HG03045 (cell line): ENCODE results near the gene HNF4A.

Experiments used
- ATAC-seq: cut with Tn5 transposase; IDR thresholded peaks from one replicate; pipeline ENCODE4 v1.9.1; 2021; ENCODE audit warnings: mild to moderate bottlenecking, moderate library complexity; ENCODE audit not compliant: unreplicated experiment

The HNF4A gene

DNA sequence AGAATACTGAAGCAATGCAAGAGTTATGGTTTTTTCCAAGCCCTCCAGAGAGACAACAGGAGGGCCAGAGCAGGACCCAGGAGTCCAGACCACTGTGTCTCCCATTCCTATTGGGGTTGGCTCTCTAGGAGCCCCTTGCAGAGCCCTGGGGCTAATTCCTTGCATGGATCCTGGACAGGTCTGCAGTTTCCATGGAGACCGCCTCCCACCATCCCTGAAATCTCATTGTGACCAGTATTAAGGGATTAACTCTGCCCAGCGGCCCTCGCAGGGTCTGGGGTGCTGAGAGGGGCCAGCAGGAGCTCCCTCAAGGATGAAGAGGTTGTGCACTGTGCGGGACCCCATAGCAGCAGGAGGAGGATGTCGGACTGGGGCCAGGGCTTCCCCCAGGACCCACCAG is 34.8 kb downstream of the HNF4A start:
- ATAC-seq, result no peak

GRCh38 chr20:44392088-44392775 is 36.7 kb downstream of the HNF4A start:
- ATAC-seq, result no peak

DNA sequence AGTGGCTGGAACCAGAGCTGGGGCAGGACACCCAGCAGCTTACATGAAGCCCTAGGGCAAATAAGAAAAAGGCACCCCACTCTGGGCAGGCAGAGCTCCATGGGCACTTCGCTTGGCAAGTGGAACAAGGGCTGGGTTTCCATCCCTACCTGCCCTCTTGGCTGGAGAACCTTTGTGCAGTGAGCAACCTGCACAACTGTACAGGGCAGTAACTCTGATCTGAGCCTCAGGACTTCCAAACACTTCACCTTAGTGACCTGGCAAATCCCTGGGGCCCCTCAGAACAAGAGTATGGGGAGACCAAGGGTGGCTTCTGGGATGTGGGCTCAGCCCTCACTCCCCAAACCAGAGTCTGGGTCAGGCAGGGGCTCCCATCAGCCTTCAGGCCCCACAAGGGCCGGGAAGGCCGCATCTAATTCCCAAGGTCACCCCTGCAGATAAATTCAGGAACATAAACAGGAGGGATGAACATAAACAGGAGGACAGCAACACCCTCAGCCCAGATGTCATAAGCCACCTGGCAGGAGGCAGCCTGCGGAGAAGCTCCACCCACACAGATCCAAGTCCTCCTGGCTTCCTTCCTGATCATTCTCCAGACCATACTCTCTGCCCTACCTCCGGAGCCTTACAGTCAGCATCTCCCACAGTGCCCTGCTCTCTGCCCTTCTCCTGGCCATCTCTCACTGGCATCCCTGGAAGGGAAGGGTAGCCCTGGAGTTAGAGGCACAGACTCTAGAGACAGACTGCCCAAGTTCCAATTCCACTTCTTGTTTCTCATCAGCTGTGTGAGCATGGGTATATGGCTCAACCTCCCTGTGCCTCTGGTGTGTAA is 37.5 kb downstream of the HNF4A start:
- ATAC-seq, result no peak

GRCh38 chr20:44393608-44394451 is 38.3 kb downstream of the HNF4A start:
- ATAC-seq, result no peak

DNA sequence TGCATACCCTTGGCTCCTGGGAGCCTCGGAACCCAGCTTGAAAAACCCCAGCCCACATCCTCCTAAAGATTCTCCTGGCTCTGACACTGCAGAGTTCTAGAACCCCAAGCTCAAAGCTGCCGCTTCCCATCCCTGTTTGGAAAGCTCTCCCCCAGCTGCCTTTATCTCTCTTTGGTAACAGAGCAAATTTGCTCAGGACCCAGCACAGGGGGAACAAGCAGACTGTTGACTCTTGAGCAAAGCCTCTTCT is 38.9 kb downstream of the HNF4A start:
- no peak for ATAC-seq

DNA sequence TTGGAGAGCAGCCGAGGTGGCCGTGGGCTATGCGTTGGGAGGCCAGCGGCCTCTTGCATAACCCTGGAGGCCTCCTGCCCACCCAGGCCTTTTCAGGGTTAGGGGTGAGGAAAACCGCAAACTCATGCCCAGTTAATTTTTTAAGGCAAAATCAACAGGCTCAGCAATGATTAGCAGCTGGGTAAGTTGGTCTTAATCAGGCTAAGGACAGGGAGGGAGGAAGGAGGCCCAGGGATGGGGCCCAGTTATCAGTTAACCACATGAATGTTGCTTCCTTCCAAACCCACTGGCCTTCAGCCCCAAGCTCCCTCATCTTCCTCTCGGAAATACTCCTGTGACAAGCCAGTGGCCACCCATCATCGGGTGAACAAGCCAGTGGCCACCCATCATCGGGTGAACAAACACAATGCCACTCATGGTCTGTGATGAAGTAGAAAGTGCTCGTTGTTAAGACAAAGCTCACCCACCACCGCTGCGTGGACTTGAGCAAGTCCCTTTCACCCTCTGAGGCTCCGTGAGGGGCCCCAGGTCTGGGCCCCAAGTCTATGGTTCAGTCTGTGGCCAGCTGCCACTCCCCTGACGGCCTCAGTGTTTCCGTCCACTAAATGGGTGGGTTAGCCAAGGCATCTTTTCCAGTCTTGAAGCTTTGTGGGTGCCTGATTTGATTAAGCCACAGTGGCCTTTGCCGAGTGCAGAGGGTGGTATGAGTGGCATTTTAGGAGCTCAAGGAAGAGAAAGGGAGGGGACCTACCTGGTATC is 39.4 kb downstream of the HNF4A start:
- no peak for ATAC-seq

GRCh38 chr20:44395461-44396340 is 40.2 kb downstream of the HNF4A start:
- ATAC-seq, result no peak

- no peak for ATAC-seq
Measured at GRCh38 chr20:44396369-44397130, 41.1 kb downstream of the HNF4A start.

DNA sequence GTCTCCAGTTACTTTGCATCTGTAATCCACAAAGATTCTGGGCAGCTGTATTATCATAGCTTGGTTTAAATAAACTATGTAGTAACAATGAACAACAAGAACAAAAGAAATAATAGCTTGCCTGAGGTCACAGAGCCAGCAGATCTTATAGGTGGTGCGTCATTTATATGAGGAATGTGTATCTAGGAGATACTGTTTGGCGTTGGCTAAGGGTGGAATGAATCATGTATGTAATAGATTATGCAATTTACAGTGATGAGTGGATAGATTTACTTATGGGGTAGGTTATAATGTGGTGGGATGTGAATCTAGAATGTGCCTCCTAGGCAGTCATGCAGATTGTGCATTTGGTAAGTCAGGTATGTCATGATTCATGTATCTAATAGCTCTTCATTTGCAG is 42.8 kb downstream of the HNF4A start:
- no peak for ATAC-seq

- no peak for ATAC-seq
Measured at GRCh38 chr20:44399446-44399845, 43.9 kb downstream of the HNF4A start.

GRCh38 chr20:44400671-44400969 is 45.1 kb downstream of the HNF4A start:
- no peak for ATAC-seq

DNA sequence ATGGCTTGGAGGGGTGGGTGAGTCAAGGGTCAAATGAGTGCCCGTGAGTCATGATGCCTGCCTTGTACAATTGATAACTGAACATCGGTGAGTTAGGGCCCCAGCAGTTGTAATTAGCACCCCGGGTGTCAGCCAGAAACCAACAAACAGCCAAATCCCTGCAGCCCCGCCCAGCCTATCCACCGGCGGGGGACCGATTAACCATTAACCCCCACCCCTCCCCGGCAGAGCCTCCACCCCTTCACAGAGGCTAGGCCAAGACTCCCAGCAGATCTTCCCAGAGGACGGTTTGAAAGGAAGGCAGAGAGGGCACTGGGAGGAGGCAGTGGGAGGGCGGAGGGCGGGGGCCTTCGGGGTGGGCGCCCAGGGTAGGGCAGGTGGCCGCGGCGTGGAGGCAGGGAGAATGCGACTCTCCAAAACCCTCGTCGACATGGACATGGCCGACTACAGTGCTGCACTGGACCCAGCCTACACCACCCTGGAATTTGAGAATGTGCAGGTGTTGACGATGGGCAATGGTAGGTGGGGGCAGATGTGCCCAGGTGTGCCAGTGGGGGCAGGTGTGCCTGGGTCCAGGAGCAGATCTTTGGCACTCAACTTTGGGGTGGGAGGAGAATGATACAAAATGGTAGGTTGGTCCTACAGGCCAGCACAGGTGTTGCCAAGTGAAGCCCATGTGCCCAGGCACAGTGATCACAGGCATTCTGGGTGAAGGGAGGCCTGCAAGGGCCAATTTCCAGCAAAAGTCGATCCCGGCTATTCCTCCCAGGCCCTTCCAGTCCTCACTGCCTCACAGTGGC is 45.7 kb downstream of the HNF4A start:
- no peak for ATAC-seq

GRCh38 chr20:44401770-44402390 is 46.4 kb downstream of the HNF4A start:
- ATAC-seq, result no peak

GRCh38 chr20:44402391-44403193 is 47.1 kb downstream of the HNF4A start:
- no peak for ATAC-seq

GRCh38 chr20:44403194-44404112 is 48.0 kb downstream of the HNF4A start:
- no peak for ATAC-seq
